GM19025 (cell line): ENCODE data around the gene POLN.

ENCODE experiments used
- ATAC-seq: cut with Tn5 transposase; IDR thresholded peaks from one replicate; pipeline ENCODE4 v1.9.1; 2021; ENCODE audit warnings: mild to moderate bottlenecking, low read depth, moderate library complexity; ENCODE audit not compliant: unreplicated experiment

The POLN gene

GRCh38 chr4:2127609-2128332, 114.2 kb downstream of the POLN start:
- no peak for ATAC-seq

- ATAC-seq, result no peak
Observed at GRCh38 chr4:2126309-2127043, 115.4 kb downstream of the POLN start.

- ATAC-seq, result no peak
Observed at GRCh38 chr4:2125831-2126230, 116.1 kb downstream of the POLN start.

- ATAC-seq, result no peak
Observed at GRCh38 chr4:2125023-2125422, 116.9 kb downstream of the POLN start.

- ATAC-seq, result no peak
Observed at GRCh38 chr4:2116687-2117400, 125.1 kb downstream of the POLN start.

- ATAC-seq, result no peak
Observed at GRCh38 chr4:2105559-2105958, 136.4 kb downstream of the POLN start.

- no peak for ATAC-seq
Observed at GRCh38 chr4:2104556-2105345, 137.2 kb downstream of the POLN start.

- ATAC-seq, result no peak
Observed at GRCh38 chr4:2103843-2104547, 137.9 kb downstream of the POLN start.

GRCh38 chr4:2103127-2103842, 138.6 kb downstream of the POLN start:
- ATAC-seq, result no peak

- ATAC-seq, result no peak
Observed at GRCh38 chr4:2102045-2102883, 139.7 kb downstream of the POLN start.

GRCh38 chr4:2101346-2102044, 140.4 kb downstream of the POLN start:
- no peak for ATAC-seq

GRCh38 chr4:2096073-2096609, 145.8 kb downstream of the POLN start:
- no peak for ATAC-seq

GRCh38 chr4:2095236-2096072, 146.5 kb downstream of the POLN start:
- ATAC-seq, result no peak

GRCh38 chr4:2094545-2094944, 147.4 kb downstream of the POLN start:
- ATAC-seq, result no peak

GRCh38 chr4:2093265-2093664, 148.7 kb downstream of the POLN start:
- no peak for ATAC-seq

- no peak for ATAC-seq
Observed at GRCh38 chr4:2092669-2093053, 149.3 kb downstream of the POLN start.
